Fibroblast of villous mesenchyme (primary cell): ENCODE results near the gene YTHDF2. TPM values are rescaled to one million over a fixed set of nuclear protein-coding genes. Genes with fewer than 3 reads are reported as not detected.
A peak's percentile ranks its signal among the peaks of the same experiment; 100 is the strongest.
"Not testable (repeated sequence)": the region's sequence is repeated elsewhere in the genome, so short reads cannot be mapped to it uniquely, and the experiment has no call there.

Experiments
- DNase-seq: peaks from one replicate; pipeline ENCODE4 v3.0.0-alpha.2; 2010; ENCODE audit warnings: low read depth
- H3K4me3 ChIP-seq: 2 replicates; pipeline ENCODE4 v1.5.1; 2011; ENCODE audit warnings: low read depth, mild to moderate bottlenecking, low read length
- CTCF ChIP-seq: IDR thresholded peaks from 2 replicates; pipeline ENCODE4 v1.5.1; 2012; ENCODE audit warnings: low read depth, mild to moderate bottlenecking, low read length; ENCODE audit not compliant: insufficient read depth
- total RNA-seq: library from RNA; depleted of rRNA; stranded (reverse); fragments of >200 nt; gene quantifications from 2 replicates; pipeline ENCODE4 v1.2.3, GENCODE V29; 2012

The YTHDF2 gene
- 55.4 and 82.9 TPM in 2 replicates for total RNA-seq

- TF ChIP-seq CTCF = peak; percentile 87
- peak within 1 kb of the TSS; percentile 85 for H3K4me3 ChIP-seq
- peak; percentile 97 for DNase-seq
Observed at GRCh38 chr1:28736450-28737306, at the start of gene YTHDF2. Gene YTHDF2 (plus strand): TSS chr1:28736940. CDS start chr1:28737121, 181 bp downstream.

GRCh38 chr1:28691627-28692026 lies 45.1 kb upstream of the YTHDF2 start:
- not testable (repeated sequence) for DNase-seq, H3K4me3 ChIP-seq

GRCh38 chr1:28703629-28704028 lies 33.1 kb upstream of the YTHDF2 start:
- no peak overlapping the region for H3K4me3 ChIP-seq
- DNase-seq = no peak
- no peak for TF ChIP-seq CTCF

- H3K4me3 ChIP-seq = no peak overlapping the region
- DNase-seq = no peak
Observed at GRCh38 chr1:28716336-28716735, 20.4 kb upstream of the YTHDF2 start.

GRCh38 chr1:28718166-28718565 lies 18.6 kb upstream of the YTHDF2 start:
- H3K4me3 ChIP-seq = no peak overlapping the region
- DNase-seq = no peak
- no peak for TF ChIP-seq CTCF

More at GRCh38 chr1:28716336-28716735, 20.4 kb upstream of the YTHDF2 start:
- no peak for TF ChIP-seq CTCF

- peak; percentile 51 for DNase-seq
- H3K4me3 ChIP-seq = no peak overlapping the region
- no peak for TF ChIP-seq CTCF
Observed at GRCh38 chr1:28718586-28719331, 18.0 kb upstream of the YTHDF2 start.

GRCh38 chr1:28719332-28719619 lies 17.5 kb upstream of the YTHDF2 start:
- DNase-seq = no peak
- no peak for TF ChIP-seq CTCF
- H3K4me3 ChIP-seq = no peak overlapping the region
